AG09319 (cell line): ENCODE measurements around the gene LRRC10B.

Source experiments
- DNase-seq: peaks from one replicate; pipeline ENCODE4 v3.0.0-alpha.2; 2010; ENCODE audit warnings: low read depth; ENCODE audit errors: extremely low read depth
- TF ChIP-seq, protein P1 (sequence below): IDR thresholded peaks from 2 replicates; pipeline ENCODE4 v1.5.1; 2011; ENCODE audit warnings: low read depth, mild to moderate bottlenecking, inconsistent platforms, low read length, moderate library complexity

The LRRC10B gene

DNA sequence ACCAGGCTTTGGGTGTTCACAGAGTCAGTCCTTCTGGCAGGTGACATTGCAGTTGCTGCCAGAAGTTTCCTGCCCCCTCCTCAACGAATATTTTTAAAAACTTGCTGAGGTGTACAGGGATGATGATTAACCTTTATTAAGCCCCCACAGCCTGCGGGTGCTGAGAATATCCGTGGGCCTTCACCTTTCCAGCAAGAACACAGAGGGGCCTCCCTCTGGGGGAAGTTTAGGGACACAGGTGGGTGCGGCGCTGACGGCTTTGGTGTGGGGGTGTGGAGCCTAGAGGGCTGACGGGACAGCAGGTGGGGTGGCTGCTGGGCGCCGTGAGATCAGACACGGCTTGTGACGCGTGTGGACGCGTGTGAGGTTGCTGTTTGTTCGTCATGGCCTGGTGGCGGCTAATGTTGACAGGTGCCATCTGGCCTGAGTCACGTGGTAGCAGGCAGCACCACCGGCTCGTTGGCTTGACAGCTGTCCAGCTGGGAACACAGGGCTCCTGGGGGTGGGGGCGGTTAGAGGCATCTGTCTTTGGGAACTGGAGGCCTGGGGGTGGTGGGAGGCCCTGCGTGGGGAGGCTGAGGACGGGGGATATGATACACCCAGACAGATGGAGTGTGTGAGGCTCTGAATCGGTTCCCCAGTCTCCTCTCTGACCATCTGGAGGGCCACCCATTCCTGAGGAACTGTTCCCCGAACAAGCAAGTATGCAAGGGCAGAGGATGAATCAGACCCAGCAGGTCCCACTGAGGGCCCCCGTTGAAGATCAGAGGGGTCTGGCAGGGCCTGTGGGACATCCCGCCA, 12.5 kb upstream of the LRRC10B start:
- no peak for DNase-seq
- TF ChIP-seq, protein P1, sequence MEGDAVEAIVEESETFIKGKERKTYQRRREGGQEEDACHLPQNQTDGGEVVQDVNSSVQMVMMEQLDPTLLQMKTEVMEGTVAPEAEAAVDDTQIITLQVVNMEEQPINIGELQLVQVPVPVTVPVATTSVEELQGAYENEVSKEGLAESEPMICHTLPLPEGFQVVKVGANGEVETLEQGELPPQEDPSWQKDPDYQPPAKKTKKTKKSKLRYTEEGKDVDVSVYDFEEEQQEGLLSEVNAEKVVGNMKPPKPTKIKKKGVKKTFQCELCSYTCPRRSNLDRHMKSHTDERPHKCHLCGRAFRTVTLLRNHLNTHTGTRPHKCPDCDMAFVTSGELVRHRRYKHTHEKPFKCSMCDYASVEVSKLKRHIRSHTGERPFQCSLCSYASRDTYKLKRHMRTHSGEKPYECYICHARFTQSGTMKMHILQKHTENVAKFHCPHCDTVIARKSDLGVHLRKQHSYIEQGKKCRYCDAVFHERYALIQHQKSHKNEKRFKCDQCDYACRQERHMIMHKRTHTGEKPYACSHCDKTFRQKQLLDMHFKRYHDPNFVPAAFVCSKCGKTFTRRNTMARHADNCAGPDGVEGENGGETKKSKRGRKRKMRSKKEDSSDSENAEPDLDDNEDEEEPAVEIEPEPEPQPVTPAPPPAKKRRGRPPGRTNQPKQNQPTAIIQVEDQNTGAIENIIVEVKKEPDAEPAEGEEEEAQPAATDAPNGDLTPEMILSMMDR = no peak

DNA sequence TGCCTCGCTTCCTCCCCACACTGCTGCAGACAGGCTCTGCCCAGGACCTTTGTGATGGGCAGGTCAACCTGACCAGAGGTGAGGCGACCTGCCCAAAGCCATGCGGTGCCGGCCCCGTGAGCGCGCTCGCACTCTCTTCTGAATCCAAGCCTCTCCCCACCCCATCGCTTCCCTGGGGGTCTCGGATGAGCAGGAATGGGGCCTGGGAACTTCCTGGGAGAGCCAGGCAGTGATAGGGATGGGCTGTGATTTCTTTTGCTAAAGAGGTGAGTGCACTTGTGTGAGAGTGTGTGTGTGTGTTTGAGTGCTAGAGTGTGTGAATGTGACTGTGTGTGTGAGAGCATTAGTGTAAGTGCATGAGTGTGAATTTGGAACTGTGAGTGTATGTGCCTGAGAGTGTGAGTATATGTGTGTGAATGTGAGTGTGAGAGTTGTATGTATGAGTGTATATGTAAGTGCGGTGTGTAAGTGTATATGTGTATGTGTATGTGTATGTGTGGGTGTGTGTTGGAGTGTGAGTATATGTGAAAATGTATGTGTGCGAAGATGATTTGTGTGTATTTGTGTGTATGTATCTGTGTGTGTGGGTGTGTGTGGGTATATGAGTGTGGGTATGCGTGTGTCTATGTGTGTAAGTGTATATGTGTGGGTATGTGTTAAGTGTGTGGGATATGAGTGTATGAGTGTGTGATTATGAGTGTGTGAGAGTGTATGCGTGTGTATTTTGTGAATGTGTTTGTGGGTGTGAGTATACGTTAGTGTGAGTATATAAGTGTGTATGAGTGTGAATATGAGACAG, 11.7 kb upstream of the LRRC10B start:
- DNase-seq = no peak
- TF ChIP-seq, protein P1 = no peak

DNA sequence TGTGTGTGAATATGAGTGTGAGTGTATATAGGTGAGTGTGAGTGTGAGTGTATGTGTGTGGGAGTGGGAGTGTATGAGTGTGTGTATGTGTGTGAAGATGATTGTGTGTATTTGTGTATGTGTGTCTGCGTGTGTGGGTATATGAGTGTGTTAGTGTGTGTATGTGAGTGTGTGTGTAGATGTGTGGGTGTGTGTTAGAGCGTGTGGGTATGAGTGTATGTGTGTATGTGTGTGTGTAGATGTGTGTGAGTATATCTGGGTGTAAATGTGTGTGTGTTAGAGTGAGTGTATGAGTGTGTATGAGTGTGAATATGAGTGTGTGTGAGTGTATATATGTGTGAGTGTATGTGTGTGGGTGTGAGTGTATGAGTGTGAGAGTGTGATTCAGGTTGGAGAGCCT, 11.1 kb upstream of the LRRC10B start:
- TF ChIP-seq, protein P1 = no peak
- DNase-seq = no peak

DNA sequence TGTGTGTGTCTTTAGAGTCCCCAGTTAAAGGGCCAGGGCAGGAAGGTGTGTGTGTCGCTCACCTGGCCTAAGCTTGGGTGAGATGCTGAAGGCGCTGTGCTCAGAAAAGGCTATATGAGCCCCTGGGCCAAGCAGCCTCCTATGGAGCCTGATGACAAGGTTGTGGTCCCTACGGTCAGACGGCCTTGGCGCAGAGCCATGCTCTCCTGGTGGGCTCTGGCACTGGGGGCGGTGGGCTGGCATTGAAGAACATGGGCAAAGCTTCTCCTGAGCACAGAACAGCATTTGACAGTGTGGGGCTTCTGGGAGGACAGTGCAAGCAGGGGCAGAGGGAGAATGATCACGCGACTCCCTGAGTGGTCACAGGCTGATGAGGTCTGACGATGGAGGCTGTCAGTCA, 10.7 kb upstream of the LRRC10B start:
- TF ChIP-seq, protein P1 = no peak
- DNase-seq = no peak

DNA sequence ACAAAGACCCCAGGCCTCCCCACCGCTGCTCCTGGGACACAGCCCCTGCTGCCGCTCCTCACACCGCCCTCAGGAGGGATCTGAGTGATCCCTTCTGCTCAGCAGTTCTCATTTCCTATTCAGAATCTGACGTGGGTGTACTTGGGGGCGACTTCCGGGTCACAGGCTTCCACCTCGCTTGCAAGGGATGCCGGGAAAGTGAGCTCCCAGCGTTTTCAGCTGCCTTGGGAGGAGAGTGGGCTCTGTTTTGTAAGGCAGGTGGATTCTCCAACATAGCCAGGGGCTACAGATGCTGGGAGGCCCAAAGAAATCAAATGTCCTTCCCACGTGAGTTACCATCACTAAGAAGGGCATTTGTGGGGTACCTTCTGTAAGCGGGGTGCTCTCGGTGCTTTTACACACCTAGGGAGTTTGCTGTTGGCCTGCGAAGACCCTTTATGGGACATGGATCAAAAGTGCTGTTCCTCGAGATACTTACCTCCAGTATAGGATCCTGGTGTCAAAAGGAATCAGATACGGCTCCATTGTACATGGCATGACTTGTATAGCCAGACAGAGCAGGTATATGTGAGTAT, 9.7 kb upstream of the LRRC10B start:
- DNase-seq = no peak
- TF ChIP-seq, protein P1 = no peak

DNA sequence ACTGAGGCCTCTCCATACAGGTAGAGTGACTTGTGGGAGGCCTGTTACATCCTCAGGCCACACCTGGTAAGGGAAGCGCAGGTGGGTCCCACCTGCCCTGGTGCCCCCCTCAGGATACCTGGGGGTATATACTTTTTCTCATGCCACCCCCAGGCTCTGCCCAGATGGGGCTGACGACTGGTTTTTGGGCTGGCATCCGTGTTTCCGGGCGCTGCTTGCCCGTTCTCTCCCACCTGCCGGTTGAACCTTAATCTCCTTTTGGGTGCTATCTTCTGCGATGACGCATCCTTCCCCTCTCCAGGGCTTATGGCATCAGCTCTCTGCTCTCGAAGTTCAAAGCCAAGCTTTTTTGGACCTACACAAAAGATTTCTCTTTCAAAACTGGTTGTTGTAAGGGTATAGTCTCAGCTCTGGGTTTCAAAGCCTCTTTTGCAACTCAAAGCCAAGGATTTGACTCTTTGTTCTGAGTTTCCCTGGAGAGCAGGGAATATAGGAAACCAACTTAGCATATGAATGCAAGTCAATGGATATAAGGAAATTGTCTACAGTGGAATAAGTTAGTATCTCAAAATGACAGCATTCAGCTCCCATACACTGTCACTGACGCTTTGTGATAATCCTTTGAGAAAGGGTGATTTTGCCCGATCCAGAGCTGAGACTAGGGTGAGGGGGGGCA, 8.6 kb upstream of the LRRC10B start:
- no peak for DNase-seq
- TF ChIP-seq, protein P1 = no peak
